ENCODE results near the gene LTBR.

GRCh38 chr12:6382371-6382770 is 1.6 kb upstream of the LTBR start:
- TF ChIP-seq GATA2 (IDR thresholded peaks at IDR 0.05; ENCODE audit: low read depth, low read length), result no peak
- no peak for TF ChIP-seq GATA3 (IDR thresholded peaks at IDR 0.05; ENCODE audit: low read depth, low read length)
